GM18519 (cell line): ENCODE results near the gene INHBE.

Experiments
- ATAC-seq: cut with Tn5 transposase; IDR thresholded peaks from one replicate; pipeline ENCODE4 v1.9.1; 2021; ENCODE audit warnings: mild to moderate bottlenecking, moderate library complexity; ENCODE audit not compliant: unreplicated experiment, low FRiP score

Gene INHBE

GRCh38 chr12:57473886-57474285, 18.8 kb downstream of the INHBE start:
- no peak for ATAC-seq

DNA sequence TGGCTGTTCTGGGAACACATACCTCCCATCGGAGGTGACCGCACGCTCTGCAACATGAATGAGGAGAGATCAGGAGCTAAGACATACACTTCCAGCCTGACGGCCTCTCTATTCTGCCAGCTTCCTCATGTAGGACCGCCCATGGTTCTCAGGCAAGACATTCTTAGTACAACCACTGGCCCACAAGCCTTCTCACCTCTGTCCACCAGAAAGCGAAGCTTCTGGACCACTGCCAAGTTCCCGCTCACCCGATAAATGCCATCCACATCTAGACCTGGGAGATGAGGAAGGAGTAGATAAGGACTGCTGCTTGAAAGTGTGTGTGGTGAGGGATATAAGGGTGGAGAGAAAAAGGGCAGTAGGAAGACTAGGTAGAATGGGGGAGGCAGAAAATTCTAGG, 19.3 kb downstream of the INHBE start:
- no peak for ATAC-seq

DNA sequence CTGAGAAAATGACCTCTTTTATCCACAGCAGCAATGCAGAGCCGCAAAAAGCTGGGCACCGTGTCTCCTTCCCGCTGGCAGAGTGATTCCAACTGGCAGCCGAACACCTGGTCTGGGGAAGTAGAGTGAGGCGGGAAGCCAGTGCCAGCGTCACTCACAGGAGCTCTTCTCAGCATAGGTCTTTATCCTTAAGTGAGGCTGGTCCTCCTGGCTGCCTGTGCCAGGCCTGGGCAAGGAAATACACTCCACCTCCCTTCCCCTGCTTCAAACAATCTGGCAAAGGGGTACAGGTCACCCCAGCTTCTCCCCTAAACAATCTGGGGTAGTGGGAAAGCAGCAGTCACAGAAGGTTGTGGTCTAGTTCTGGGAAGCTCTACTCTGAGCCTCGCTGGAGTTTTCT, 19.8 kb downstream of the INHBE start:
- no peak for ATAC-seq

GRCh38 chr12:57475271-57476161, 20.4 kb downstream of the INHBE start:
- ATAC-seq: no peak

- no peak for ATAC-seq
Measured at GRCh38 chr12:57476162-57476992, 21.3 kb downstream of the INHBE start.

- ATAC-seq: no peak
Measured at GRCh38 chr12:57476993-57477709, 22.0 kb downstream of the INHBE start.

- no peak for ATAC-seq
Measured at GRCh38 chr12:57477710-57478681, 22.9 kb downstream of the INHBE start.

GRCh38 chr12:57479043-57479375, 23.9 kb downstream of the INHBE start:
- ATAC-seq: no peak

- ATAC-seq: no peak
Measured at GRCh38 chr12:57479376-57480115, 24.4 kb downstream of the INHBE start, which contains the start of gene ARHGAP9. Gene ARHGAP9 (minus strand): TSS chr12:57479866. CDS start chr12:57479406, 460 bp downstream.

- ATAC-seq: no peak
Measured at GRCh38 chr12:57481671-57482070, 26.6 kb downstream of the INHBE start.

DNA sequence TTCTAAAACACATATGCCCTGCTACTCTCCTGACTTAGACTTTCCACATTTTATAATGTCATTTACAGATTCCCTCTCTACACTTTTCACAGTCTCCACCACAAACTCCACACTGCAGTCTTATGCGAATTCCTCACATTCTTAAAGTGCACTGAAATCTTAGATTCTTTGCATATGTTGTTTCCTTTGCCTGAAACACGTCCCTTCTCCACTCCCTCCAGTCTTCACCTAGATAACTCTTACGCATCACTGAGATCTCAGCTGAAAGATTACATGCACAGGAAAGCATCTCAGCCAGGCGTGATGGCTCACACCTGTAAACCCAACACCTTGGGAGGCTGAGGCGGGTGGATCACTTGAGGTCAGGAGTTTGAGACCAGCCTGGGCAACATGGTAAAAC, 28.4 kb downstream of the INHBE start:
- ATAC-seq: no peak

DNA sequence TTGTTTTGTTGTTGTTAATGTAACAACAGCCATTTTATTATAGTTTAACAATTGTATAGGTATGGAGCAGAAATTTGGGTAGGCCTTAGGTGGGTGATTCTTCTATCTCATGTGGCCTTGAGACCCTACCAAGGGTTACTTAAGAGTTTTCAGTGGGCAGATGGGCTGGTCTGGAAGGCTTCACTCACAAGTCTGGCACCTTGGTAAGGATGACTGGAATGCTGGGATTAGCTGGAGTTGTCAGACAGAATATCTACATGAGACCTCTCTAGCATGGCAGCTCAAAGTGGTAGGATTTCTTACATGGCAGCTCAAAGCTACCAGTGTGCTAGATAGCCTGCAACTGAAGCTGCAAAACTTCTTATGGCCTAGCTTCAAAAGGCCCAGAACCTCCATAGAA, 30.6 kb downstream of the INHBE start:
- ATAC-seq: no peak

DNA sequence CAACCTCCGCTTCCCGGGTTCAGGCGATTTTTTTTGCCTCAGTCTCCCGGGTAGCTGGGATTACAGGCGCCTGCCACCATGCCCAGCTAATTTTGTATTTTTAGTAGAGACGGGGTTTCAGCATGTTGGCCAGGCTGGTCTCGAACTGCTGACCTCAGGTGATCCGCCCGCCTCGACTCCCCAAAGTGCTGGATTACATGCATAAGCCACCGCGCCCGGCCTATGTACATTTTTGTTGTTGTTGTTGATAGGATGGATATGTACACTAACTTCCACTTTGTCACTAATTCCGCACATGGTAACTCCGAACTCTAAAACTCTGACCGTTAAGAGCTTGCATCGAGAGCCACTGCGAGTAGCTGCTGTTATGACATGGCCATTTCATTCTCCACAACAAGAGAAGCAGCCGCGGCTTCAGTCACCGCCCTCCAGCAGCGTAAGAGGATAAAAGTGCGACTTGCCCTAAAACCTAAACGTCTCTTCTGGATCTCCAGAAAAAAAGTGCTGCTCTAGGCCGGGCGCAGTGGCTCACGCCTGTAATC, 32.0 kb downstream of the INHBE start:
- ATAC-seq: no peak

GRCh38 chr12:57487597-57488401, 32.7 kb downstream of the INHBE start, which contains the start of gene MARS1:
Gene MARS1 (plus strand): TSS chr12:57488068. CDS start chr12:57488091, 23 bp downstream.
- ATAC-seq: peak; percentile 97

DNA sequence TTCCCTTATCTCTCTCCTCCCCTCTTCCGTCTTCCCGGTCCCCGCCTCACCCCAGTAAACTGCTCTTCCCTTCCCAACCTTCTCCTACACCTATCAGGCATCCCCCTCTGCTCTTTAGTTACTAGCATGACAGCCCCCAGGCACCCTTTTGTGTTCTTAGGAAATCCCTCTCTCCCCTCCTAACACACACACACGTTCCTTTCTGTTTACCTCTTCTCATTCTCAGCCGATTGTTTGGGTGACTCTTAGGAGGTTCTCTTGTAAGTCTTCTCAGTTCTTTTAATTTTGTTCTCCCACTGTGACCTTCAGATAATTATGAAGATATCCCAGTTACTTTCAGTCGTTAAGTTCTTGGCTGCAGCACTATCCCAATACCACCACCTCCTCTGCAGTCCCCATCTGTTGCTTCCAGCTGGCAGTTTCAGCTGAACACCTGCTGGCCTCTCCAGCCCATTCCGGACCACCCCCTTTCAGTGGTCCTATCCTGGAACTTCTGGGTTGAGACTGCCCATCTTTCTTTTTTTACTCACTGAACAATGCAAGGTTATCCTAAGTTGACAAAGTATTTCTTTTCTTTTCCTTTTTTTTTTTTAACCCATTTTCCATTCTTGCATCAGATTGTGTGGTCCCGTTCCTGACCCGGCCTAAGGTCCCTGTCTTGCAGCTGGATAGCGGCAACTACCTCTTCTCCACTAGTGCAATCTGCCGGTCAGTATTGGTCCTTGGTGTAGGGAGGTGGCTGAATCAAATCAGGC, 33.5 kb downstream of the INHBE start:
- no peak for ATAC-seq

DNA sequence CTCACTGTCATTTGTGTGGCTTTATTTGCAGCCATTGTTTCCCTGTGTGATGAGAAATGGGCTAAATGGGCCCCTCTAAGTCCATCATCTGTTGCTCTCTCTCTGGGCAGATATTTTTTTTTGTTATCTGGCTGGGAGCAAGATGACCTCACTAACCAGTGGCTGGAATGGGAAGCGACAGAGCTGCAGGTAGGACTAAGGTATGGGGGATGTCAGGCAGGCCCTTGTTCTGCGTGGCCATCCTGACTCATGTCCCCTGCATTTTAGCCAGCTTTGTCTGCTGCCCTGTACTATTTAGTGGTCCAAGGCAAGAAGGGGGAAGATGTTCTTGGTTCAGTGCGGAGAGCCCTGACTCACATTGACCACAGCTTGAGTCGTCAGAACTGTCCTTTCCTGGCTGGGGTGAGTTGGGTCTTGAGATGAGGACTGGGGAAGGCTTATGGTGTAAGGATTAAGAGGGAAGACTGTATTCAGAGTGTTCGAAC, 34.1 kb downstream of the INHBE start:
- no peak for ATAC-seq

- ATAC-seq: no peak
Measured at GRCh38 chr12:57490126-57490525, 35.0 kb downstream of the INHBE start.
